ENCODE measurements around the gene RPS6KA5.
"Not testable (repeated sequence)": the region's sequence is repeated elsewhere in the genome, so short reads cannot be mapped to it uniquely, and the experiment has no call there.

Gene RPS6KA5

DNA sequence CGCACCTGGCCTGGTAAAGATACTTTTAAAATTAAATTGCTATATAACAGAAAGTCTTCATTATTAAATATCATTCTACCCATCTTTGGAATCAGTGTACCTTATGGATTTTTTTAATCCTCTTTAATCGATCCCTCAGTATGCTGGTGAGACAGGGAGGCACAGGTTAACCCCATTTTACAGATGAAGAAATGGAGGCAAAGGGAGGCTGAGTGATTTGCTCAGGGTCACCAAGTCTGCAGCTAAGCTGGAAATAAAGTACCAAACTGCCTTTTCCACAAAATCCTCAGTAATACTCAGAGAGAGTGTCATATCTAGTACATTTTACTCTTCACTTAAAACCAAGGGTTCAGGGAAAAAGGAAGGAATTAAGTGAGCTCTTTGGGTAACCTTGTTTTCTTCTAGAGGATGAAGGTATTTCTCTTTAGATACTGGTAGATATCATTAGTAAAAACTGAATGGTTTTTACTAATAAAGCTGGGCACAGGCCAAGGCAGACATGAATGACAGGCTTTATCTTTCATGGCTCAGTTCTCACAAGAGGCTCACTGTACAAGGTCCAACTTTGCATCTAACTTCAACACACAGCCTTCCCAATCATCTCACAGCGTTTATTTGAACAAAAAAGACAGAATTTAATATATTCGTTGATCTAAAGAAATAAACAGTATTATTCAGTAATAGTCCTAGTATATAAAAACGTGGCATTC is 209.0 kb downstream of the RPS6KA5 start:
- TF ChIP-seq, protein P1, sequence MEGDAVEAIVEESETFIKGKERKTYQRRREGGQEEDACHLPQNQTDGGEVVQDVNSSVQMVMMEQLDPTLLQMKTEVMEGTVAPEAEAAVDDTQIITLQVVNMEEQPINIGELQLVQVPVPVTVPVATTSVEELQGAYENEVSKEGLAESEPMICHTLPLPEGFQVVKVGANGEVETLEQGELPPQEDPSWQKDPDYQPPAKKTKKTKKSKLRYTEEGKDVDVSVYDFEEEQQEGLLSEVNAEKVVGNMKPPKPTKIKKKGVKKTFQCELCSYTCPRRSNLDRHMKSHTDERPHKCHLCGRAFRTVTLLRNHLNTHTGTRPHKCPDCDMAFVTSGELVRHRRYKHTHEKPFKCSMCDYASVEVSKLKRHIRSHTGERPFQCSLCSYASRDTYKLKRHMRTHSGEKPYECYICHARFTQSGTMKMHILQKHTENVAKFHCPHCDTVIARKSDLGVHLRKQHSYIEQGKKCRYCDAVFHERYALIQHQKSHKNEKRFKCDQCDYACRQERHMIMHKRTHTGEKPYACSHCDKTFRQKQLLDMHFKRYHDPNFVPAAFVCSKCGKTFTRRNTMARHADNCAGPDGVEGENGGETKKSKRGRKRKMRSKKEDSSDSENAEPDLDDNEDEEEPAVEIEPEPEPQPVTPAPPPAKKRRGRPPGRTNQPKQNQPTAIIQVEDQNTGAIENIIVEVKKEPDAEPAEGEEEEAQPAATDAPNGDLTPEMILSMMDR (IDR thresholded peaks at IDR 0.05; ENCODE audit: low read depth, low read length): no peak
- no peak for DNase-seq (ENCODE audit: extremely low read depth, low read depth)

DNA sequence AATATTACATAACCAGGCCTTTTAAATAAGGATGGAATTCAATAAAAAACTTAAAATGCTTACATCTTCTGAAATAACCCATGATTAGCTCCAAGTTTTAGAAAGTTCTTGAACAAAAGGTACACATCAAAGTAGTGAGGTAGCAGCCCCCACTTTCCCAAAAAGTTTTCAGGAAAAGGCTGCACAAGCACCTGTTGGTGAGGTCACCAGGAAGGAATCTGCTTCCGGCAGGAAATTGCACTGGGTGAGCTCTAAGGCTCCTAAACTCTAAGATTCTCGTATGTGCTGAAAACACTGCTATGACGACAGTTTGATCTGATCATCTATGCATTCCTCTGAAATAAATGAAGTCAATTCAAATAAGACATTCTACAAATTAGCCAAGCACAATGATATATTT is 210.0 kb downstream of the RPS6KA5 start:
- TF ChIP-seq, protein P1 (IDR thresholded peaks at IDR 0.05; ENCODE audit: low read depth, low read length): no peak
- no peak for DNase-seq (ENCODE audit: extremely low read depth, low read depth)

DNA sequence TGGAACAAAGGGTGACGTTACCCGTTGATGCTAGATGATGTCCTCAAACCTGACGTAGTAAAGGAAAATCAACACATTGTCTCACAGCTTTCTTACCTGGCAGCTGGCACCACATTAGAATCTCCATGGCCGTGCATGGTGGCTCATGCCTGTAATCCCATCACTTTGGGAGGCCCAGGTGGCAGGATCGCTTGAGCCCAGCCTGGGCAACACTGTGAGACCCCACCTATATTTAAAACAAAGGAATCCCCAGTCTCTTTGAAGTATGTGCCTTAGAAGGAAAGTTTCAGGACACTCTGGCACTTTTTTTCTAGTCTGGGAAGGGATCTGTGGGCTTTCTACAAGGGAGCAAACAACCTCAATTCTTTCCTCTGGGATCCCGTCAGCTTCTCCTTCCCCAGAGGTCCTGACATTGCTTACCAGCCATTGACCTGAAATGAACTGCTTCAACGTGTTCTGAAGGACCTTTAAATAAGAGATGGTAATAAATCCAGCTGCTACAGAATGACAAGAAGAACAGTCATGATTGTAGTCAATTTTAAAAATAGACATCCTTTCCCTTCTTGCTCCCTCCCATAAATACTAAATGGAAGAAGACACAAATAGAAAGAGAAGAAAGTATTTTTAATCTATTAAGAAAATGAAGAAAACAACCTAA is 210.5 kb downstream of the RPS6KA5 start:
- no peak for DNase-seq (ENCODE audit: extremely low read depth, low read depth)
- TF ChIP-seq, protein P1 (IDR thresholded peaks at IDR 0.05; ENCODE audit: low read depth, low read length): no peak

DNA sequence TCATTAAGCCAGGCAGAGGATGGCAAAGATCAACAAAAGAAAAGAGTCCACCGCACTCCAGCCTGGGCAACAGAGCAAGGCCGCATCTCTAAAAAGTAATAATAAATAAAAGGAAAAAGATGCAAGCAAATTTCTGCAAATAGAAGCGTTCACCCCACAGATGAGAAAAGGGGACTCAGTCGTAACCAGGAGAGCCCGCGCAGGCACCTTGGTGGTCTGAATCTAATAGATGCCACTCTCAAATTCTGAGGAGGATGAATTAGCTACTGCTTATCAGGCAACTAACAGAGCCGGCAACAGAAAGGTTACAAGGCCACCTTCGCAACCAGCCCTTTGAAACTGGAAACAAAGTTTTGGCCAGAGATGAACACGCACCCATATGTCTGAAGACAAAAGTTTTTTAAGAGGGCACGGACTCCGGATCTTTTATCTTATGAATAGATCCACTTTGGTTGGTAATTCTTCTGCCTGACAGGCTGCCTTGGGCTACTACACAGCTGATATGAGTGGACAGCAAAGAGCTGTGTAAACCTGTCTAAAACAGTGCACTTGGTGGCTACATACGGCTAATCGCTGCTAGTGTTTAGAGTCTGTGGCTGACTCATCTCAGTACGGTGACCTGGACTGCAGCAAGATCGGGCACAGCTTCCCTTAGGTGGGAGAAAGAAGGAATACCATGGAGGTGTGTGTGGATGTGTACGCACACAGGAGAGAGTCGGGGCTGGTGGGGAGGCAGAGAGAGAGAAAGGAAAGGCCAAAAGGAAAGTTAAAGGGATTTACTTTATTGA is 211.3 kb downstream of the RPS6KA5 start:
- DNase-seq (ENCODE audit: extremely low read depth, low read depth): no peak
- TF ChIP-seq, protein P1 (IDR thresholded peaks at IDR 0.05; ENCODE audit: low read depth, low read length): no peak

DNA sequence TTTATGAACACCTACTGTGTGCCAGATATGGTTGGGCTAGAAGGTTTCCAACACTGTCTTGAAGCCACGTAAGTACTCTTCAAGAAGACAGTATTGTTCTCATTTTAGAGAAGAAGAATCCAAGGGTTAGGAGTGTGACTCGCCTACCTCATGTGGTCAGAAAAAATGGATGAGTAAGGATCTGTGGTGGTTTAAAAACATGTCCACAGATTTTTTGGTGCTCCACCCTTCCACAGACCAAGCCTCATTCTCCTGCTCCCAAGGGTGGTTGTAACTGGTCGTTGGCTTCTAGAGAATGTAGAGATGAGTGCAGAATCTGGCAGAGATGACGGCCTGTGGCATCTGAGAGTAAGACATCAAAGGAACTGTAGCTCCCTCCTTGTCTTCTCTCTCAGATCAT is 213.9 kb downstream of the RPS6KA5 start:
- DNase-seq (ENCODE audit: extremely low read depth, low read depth): no peak
- TF ChIP-seq, protein P1 (IDR thresholded peaks at IDR 0.05; ENCODE audit: low read depth, low read length): no peak

DNA sequence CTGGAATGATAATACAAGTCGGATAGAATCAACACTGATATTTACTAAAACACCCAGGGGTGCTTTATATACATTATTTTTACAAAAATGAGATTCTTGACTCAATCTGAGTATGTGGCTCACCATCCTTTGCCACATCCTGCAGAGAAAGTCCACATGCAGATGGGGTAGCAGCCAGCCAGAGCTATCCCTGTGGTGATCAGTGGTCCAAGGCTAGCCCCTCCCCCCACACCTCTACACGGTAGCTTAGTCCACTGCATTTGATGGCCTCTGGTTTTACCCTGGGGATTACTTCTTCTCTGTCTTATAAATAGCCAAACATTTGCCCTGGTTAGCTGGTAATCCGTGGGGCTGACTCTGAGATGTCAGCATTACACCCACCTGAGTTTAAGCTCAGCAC is 216.1 kb downstream of the RPS6KA5 start:
- DNase-seq (ENCODE audit: extremely low read depth, low read depth): no peak
- TF ChIP-seq, protein P1 (IDR thresholded peaks at IDR 0.05; ENCODE audit: low read depth, low read length): no peak

DNA sequence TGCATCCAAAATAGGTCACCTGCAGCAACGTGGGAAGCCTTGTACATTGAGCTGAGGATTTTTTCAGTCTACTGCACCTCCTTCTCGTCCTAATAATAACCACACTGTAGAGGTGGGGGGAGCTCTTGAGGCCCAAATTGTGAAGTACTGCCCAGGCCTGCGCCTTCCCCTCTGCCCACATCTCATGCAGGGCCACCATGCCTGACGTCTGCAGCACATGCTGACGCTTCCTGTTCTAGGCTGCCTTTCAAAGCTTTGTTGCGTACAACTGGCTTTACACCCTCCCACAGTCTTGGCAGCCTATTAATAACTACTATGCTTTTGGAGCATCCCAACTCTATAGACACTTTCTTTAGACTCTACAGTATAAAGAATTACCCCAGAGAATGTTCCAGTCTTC is 217.7 kb downstream of the RPS6KA5 start:
- TF ChIP-seq, protein P1 (IDR thresholded peaks at IDR 0.05; ENCODE audit: low read depth, low read length): no peak
- DNase-seq (ENCODE audit: extremely low read depth, low read depth): no peak

DNA sequence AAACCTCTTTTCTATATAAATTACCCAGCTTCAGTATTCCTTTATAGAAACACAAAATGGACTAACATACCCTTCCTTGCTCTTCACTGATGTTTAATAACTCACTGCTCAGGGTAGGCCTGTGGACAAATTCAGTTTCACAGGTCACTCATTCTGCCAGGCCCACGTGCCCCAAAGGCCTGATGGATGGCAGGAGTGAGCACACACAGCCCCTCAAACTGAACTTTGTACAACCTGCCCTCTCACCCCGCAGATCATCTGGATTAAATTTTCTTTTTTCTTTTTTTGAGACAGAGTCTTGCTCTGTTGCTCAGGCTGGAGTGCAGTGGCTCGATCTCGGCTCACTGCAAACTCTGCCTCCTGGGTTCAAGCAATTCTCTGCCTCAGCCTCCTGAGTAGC is 219.8 kb downstream of the RPS6KA5 start:
- not testable (repeated sequence) for DNase-seq (ENCODE audit: extremely low read depth, low read depth)

Data from AG09319 (cell line).